Neural cell (in vitro differentiated cells): ENCODE results near the gene CDCA3. TPM values are rescaled to one million over a fixed set of nuclear protein-coding genes. Genes with fewer than 3 reads are reported as not detected.
A peak's percentile ranks its signal among the peaks of the same experiment; 100 is the strongest.

Experiments used
- H2AFZ ChIP-seq: fragments of 200-600, 300-800 bp; sonication (generic), shearing (Covaris generic); 2 replicates; pipeline ENCODE4 v1.6.0; 2014; ENCODE audit warnings: low read depth, mild to moderate bottlenecking, antibody characterized with exemption, low read length, moderate library complexity
- H3F3A ChIP-seq: fragments of 200-600 bp; shearing (Covaris generic); 2 replicates; pipeline ENCODE4 v1.6.1; 2016; ENCODE audit warnings: mild to moderate bottlenecking, moderate library complexity, mixed read lengths, antibody characterized with exemption, low read length; ENCODE audit not compliant: insufficient read depth, poor library complexity, severe bottlenecking
- H3K27ac ChIP-seq: fragments of 200-600, 300-800 bp; sonication (generic), shearing (Covaris generic); 2 replicates; pipeline ENCODE4 v1.5.1; 2014; ENCODE audit warnings: mild to moderate bottlenecking, low read length, moderate library complexity
- H3K27me3 ChIP-seq: fragments of 300-800, 200-600 bp; sonication (generic), shearing (Covaris generic); 2 replicates; pipeline ENCODE4 v1.6.0; 2014; ENCODE audit warnings: mild to moderate bottlenecking, low read depth, low read length, moderate library complexity; ENCODE audit not compliant: insufficient read depth
- H3K36me3 ChIP-seq: fragments of 300-800, 200-600 bp; sonication (generic), shearing (Covaris generic); 2 replicates; pipeline ENCODE4 v1.5.1; 2014; ENCODE audit warnings: mild to moderate bottlenecking, antibody characterized with exemption, low read length, moderate library complexity; ENCODE audit not compliant: insufficient read depth
- H3K4me2 ChIP-seq: fragments of 300-800, 200-600 bp; sonication (generic), shearing (Covaris generic); 2 replicates; pipeline ENCODE4 v1.6.0; 2014; ENCODE audit warnings: mild to moderate bottlenecking, low read length
- H3K4me3 ChIP-seq: fragments of 300-800, 200-600 bp; sonication (generic), shearing (Covaris generic); 2 replicates; pipeline ENCODE4 v1.5.1; 2014; ENCODE audit warnings: mild to moderate bottlenecking, low read length, moderate library complexity
- H3K79me2 ChIP-seq: fragments of 200-600 bp; shearing (Covaris generic); replicated peaks from 2 replicates; pipeline ENCODE4 v1.6.0; 2014; ENCODE audit warnings: mild to moderate bottlenecking, low read length, moderate library complexity; ENCODE audit not compliant: insufficient read depth
- H3K9ac ChIP-seq: fragments of 300-800, 200-600 bp; sonication (generic), shearing (Covaris generic); 2 replicates; pipeline ENCODE4 v1.6.1; 2016; ENCODE audit warnings: mild to moderate bottlenecking, low read length, mixed read lengths
- H3K9me2 ChIP-seq: fragments of 200-600 bp; shearing (Covaris generic); 2 replicates; pipeline ENCODE4 v1.6.1; 2016; ENCODE audit warnings: mild to moderate bottlenecking, low read length, mixed read lengths; ENCODE audit not compliant: insufficient read depth
- H3K9me3 ChIP-seq: fragments of 200-600, 300-800 bp; sonication (generic), shearing (Covaris generic); 2 replicates; pipeline ENCODE4 v1.6.1; 2016; ENCODE audit warnings: mild to moderate bottlenecking, mixed run types, low read length, moderate library complexity, mixed read lengths
- H4K20me1 ChIP-seq: fragments of 200-600 bp; shearing (Covaris generic); 2 replicates; pipeline ENCODE4 v1.6.1; 2016; ENCODE audit warnings: mild to moderate bottlenecking, mixed run types; ENCODE audit not compliant: insufficient read depth
- CTCF ChIP-seq: fragments of 450-650 bp; IDR thresholded peaks from 2 replicates; pipeline ENCODE4 v1.5.1; 2014; ENCODE audit warnings: antibody characterized with exemption, mild to moderate bottlenecking, moderate library complexity; ENCODE audit not compliant: poor library complexity, severe bottlenecking
- EP300 ChIP-seq: fragments of 450-650 bp; conservative IDR thresholded peaks from 2 replicates; pipeline ENCODE4 v1.6.1; 2014; ENCODE audit warnings: antibody characterized with exemption, mild to moderate bottlenecking, moderate library complexity; ENCODE audit not compliant: poor library complexity, severe bottlenecking
- EZH2 ChIP-seq: fragments of 200-600, 300-800 bp; shearing (Covaris generic), sonication (generic); IDR thresholded peaks from 2 replicates; pipeline ENCODE4 v1.6.1; 2014; ENCODE audit warnings: antibody characterized with exemption, low read length, borderline replicate concordance, mild to moderate bottlenecking; ENCODE audit not compliant: insufficient read depth, poor library complexity, severe bottlenecking
- MXI1 ChIP-seq: fragments of 450-650 bp; conservative IDR thresholded peaks from 2 replicates; pipeline ENCODE4 v1.6.1; 2014; ENCODE audit warnings: antibody characterized with exemption, mild to moderate bottlenecking; ENCODE audit not compliant: poor library complexity, severe bottlenecking
- POLR2AphosphoS5 ChIP-seq: IDR thresholded peaks from 2 replicates; pipeline ENCODE4 v1.6.1; 2012
- RAD21 ChIP-seq: fragments of 450-650 bp; conservative IDR thresholded peaks from 2 replicates; pipeline ENCODE4 v1.6.1; 2014; ENCODE audit warnings: antibody characterized with exemption, mild to moderate bottlenecking, moderate library complexity
- REST ChIP-seq: IDR thresholded peaks from 2 replicates; pipeline ENCODE4 v1.6.1; 2012; ENCODE audit warnings: borderline replicate concordance
- SMC3 ChIP-seq: fragments of 450-650 bp; conservative IDR thresholded peaks from 2 replicates; pipeline ENCODE4 v1.6.1; 2014; ENCODE audit warnings: antibody characterized with exemption, mild to moderate bottlenecking, moderate library complexity; ENCODE audit not compliant: poor library complexity
- TAF1 ChIP-seq: IDR thresholded peaks from 2 replicates; pipeline ENCODE4 v1.6.1; 2012; ENCODE audit warnings: low read depth
- polyA plus RNA-seq: library from polyadenylated mRNA; depleted of rRNA; stranded (reverse); fragments of >200 nt; gene quantifications from 2 replicates; pipeline ENCODE4 v1.2.3, GENCODE V29; 2014

CDCA3 gene
- polyA plus RNA-seq, 1 donor from 2014 or later: 7.3 TPM

GRCh38 chr12:6821591-6822425 is 29.3 kb downstream of the CDCA3 start, which contains the start of gene GPR162:
GPR162 (plus strand) TSS chr12:6821821; CDS start chr12:6823899, 2,078 bp downstream.
- Histone ChIP-seq H3K36me3 (no peaks in the 10 kb centered on the region), H2AFZ (peak within 1 kb of the TSS; percentile 35), H3K27ac (peak within 1 kb of the TSS; percentile 88), H4K20me1 (no peaks in the 10 kb centered on the region), H3K9me2 (no peaks in the 10 kb centered on the region), H3F3A (peaks cover 5% of the 10 kb centered on the region), H3K27me3 (no peaks in the 10 kb centered on the region), H3K4me3 (peak within 1 kb of the TSS; percentile 70), H3K9me3 (no peaks in the 10 kb centered on the region), H3K79me2 (peaks cover 25% of the 10 kb centered on the region), H3K9ac (peak within 1 kb of the TSS; percentile 88), H3K4me2 (peak within 1 kb of the TSS; percentile 68)
- TF ChIP-seq EP300 (no peak), RAD21 (peak; percentile 11), REST (no peak), POLR2AphosphoS5 (peak; percentile 58), MXI1 (peak; percentile 42), TAF1 (peak; percentile 2), CTCF (peak; percentile 11), EZH2 (no peak), SMC3 (peak; percentile 37)

- Histone ChIP-seq H2AFZ (no peak overlapping the region), H3K79me2 (peaks cover 25% of the 10 kb centered on the region), H3K27me3 (no peaks in the 10 kb centered on the region), H3K9me2 (no peaks in the 10 kb centered on the region), H3K4me3 (peak overlapping the region; percentile 70), H3F3A (peaks cover 5% of the 10 kb centered on the region), H3K9me3 (no peaks in the 10 kb centered on the region), H3K36me3 (no peaks in the 10 kb centered on the region), H4K20me1 (no peaks in the 10 kb centered on the region), H3K27ac (peak overlapping the region; percentile 88), H3K4me2 (no peak overlapping the region), H3K9ac (peak overlapping the region; percentile 88)
- TF ChIP-seq POLR2AphosphoS5: no peak
- TF ChIP-seq TAF1: no peak
- TF ChIP-seq REST: no peak
- TF ChIP-seq RAD21: no peak
- no peak for TF ChIP-seq CTCF
- no peak for TF ChIP-seq EZH2
- TF ChIP-seq EP300: no peak
- no peak for TF ChIP-seq MXI1
- TF ChIP-seq SMC3: no peak
These were observed 30.9 kb downstream of the CDCA3 start for GRCh38 chr12:6820166-6820565.
